Heart left ventricle (tissue), 13 donors: ENCODE data around the gene UBTFL1.
"Not testable (repeated sequence)": the region's sequence is repeated elsewhere in the genome, so short reads cannot be mapped to it uniquely, and the experiment has no call there.

Experiments used
- POLR2A ChIP-seq, 2 donors: fragments of 450-650 bp; IDR thresholded peaks; one replicate each; pipeline ENCODE4 v1.6.1; 2017; ENCODE audit warnings: antibody characterized with exemption in 2 of 2, mild to moderate bottlenecking in 2 of 2, moderate library complexity in 2 of 2
- TF ChIP-seq, protein P1 (sequence below), 12 donors: fragments of 200-600 bp; sonication (generic) in 4 of 12; IDR thresholded peaks; one replicate each; pipeline versions ENCODE4 v1.5.0 to v1.8.0; 2018 to 2022; ENCODE audit warnings: antibody characterized with exemption in 12 of 12, mild to moderate bottlenecking in 5 of 12
- donor health status: ischemic (EF 13 %, LVEDD 7.1; RV severe dilation, severe dysfunction).
- donor health status: DM: no; HTN: yes; CAD: no.
- donor health status: DM: no; HTN: no; CAD: no.
- donor health status: ischemic (EF 25% LVEDD 6.9; RV normal size, moderate dysfunction).
- donor health status: ischemic (EF 25% LVEDD 5.7; RV mildly dilated, moderate dysfunction).
- donor health status: ischemic (EF 35%, LVEDD 5.7; RV mildly dilated, moderate dysfunction).
- donor health status: nonischemic (EF 11% LVEDD 7.7; RV severe dilation, severe dysfunction).
- donor health status: DM: yes; HTN: yes; CAD: no.
- donor health status: PGD.
- donor health status: ischemic (EF 29% LVEDD 5.4; RV normal size, mild dysfunction).
- donor health status: nonischemic (EF 23%, LVEDD 6.1; RV moderate dilation, normal function).

DNA sequence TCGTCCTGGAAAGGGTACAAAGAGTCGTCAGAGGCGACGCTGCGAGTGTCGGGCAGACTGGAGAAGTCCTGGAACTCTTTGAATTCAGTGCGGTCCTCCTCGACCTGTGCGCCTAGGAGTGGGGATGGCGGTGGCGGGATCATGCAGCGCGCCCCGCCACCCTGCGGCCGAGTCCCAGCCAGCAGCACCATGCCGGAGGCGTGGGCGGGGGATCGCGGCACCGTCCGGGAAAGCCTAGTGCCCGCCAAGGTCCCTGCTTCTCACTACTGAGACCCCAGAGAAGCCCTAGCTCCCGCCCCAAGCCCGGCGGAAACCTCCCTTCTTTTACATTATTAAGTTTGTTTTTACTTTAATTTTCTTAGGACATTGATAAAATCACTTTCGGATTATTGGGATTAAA lies 32.2 kb upstream of the UBTFL1 start:
- TF ChIP-seq POLR2A (IDR thresholded peaks at IDR 0.05), result not testable (repeated sequence)
- TF ChIP-seq, protein P1, sequence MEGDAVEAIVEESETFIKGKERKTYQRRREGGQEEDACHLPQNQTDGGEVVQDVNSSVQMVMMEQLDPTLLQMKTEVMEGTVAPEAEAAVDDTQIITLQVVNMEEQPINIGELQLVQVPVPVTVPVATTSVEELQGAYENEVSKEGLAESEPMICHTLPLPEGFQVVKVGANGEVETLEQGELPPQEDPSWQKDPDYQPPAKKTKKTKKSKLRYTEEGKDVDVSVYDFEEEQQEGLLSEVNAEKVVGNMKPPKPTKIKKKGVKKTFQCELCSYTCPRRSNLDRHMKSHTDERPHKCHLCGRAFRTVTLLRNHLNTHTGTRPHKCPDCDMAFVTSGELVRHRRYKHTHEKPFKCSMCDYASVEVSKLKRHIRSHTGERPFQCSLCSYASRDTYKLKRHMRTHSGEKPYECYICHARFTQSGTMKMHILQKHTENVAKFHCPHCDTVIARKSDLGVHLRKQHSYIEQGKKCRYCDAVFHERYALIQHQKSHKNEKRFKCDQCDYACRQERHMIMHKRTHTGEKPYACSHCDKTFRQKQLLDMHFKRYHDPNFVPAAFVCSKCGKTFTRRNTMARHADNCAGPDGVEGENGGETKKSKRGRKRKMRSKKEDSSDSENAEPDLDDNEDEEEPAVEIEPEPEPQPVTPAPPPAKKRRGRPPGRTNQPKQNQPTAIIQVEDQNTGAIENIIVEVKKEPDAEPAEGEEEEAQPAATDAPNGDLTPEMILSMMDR (IDR thresholded peaks at IDR 0.05), result not testable (repeated sequence)
